H1 (cell line): Measurements from ENCODE around the gene PFN3. TPM values are rescaled to one million over a fixed set of nuclear protein-coding genes. Genes with fewer than 3 reads are reported as not detected.
A peak's percentile ranks its signal among the peaks of the same experiment; 100 is the strongest.

ENCODE experiments used
- CTCF ChIA-PET: fragments of 300-600 bp; sonication (Branson Sonifier 250); formaldehyde crosslinking; loops from one replicate; lab custom pipeline; 2021; ENCODE audit not compliant: partially characterized antibody; lab: Charles Lee
- POLR2A ChIA-PET: fragments of 300-600 bp; sonication (Branson Sonifier 250); formaldehyde crosslinking; loops from one replicate; lab custom pipeline; 2021; ENCODE audit warnings: inconsistent platforms; ENCODE audit not compliant: partially characterized antibody; lab: Charles Lee
- DNase-seq, 2 experiments: peaks; one replicate each; pipeline versions ENCODE4 v3.0.0 to v3.0.0-alpha.2; 2010 to 2022; ENCODE audit warnings: low spot score in 2 of 2, low read depth in 1 of 2, mixed read lengths in 1 of 2
- FAIRE-seq: peaks from 2 replicates; lab custom pipeline; 2011; peaks lifted over from hg19 to GRCh38; lab: Jason Lieb, UNC
- H2AFZ ChIP-seq: 2 replicates; pipeline ENCODE4 v1.8.1; 2012; ENCODE audit warnings: low read length, inconsistent platforms
- H2AK5ac ChIP-seq: 2 replicates; pipeline ENCODE4 v1.6.1; 2013; ENCODE audit warnings: low read depth, low read length
- H2BK120ac ChIP-seq: replicated peaks from 2 replicates; pipeline ENCODE3; 2013; ENCODE audit warnings: low read depth, low read length, inconsistent platforms
- H2BK12ac ChIP-seq: 2 replicates; pipeline ENCODE4 v1.6.1; 2013; ENCODE audit warnings: low read depth, low read length
- H2BK15ac ChIP-seq: 2 replicates; pipeline ENCODE4 v1.6.1; 2013; ENCODE audit warnings: low read length
- H2BK20ac ChIP-seq: 2 replicates; pipeline ENCODE4 v1.6.1; 2013; ENCODE audit warnings: low read length
- H2BK5ac ChIP-seq: 2 replicates; pipeline ENCODE4 v1.6.1; 2013; ENCODE audit warnings: low read depth, low read length
- H3K14ac ChIP-seq: 2 replicates; pipeline ENCODE4 v1.6.1; 2013; ENCODE audit warnings: inconsistent platforms; ENCODE audit not compliant: insufficient read length
- H3K18ac ChIP-seq: 2 replicates; pipeline ENCODE4 v1.6.1; 2013; ENCODE audit warnings: low read length; ENCODE audit errors: extremely low read depth
- H3K23ac ChIP-seq: 2 replicates; pipeline ENCODE4 v1.6.1; 2013; ENCODE audit warnings: inconsistent platforms; ENCODE audit not compliant: insufficient read length
- H3K23me2 ChIP-seq: 2 replicates; pipeline ENCODE4 v1.6.1; 2013; ENCODE audit warnings: low read depth, low read length
- H3K27ac ChIP-seq: 2 replicates; pipeline ENCODE4 v1.6.1; 2011; ENCODE audit warnings: low read depth, low read length, inconsistent platforms
- H3K27me3 ChIP-seq, 4 experiments: replicated peaks in 1 of 4; 1 replicate in 1 of 4; 2 replicates in 3 of 4; pipeline versions ENCODE4 v1.6.1 to v1.8.1; 2011 to 2013; ENCODE audit warnings: low read length in 3 of 4, mild to moderate bottlenecking in 3 of 4, inconsistent platforms in 2 of 4, mixed read lengths in 2 of 4, moderate library complexity in 1 of 4; ENCODE audit not compliant: control insufficient read depth in 3 of 4, insufficient read depth in 3 of 4; ENCODE audit errors: extremely low read depth in 1 of 4
- H3K36me3 ChIP-seq, 4 experiments: 2 replicates each; pipeline versions ENCODE4 v1.6.1 to v1.8.1; 2011 to 2013; ENCODE audit warnings: mild to moderate bottlenecking in 4 of 4, low read length in 3 of 4, moderate library complexity in 2 of 4, control low read depth in 1 of 4, inconsistent platforms in 1 of 4; ENCODE audit not compliant: insufficient read depth in 4 of 4, control insufficient read depth in 2 of 4
- H3K4ac ChIP-seq: replicated peaks from 2 replicates; pipeline ENCODE3; 2013; ENCODE audit warnings: low read length, low read depth, mixed read lengths, inconsistent platforms; ENCODE audit not compliant: insufficient read length
- H3K4me1 ChIP-seq, 4 experiments: replicated peaks in 1 of 4; 1 replicate in 1 of 4; 2 replicates in 3 of 4; pipeline versions ENCODE4 v1.6.1 to v1.8.1; 2011 to 2013; ENCODE audit warnings: low read length in 3 of 4, inconsistent platforms in 2 of 4, mixed read lengths in 1 of 4; ENCODE audit not compliant: insufficient read depth in 4 of 4, control insufficient read depth in 3 of 4
- H3K4me2 ChIP-seq, 2 experiments: 2 replicates each; pipeline versions ENCODE4 v1.6.1 to v1.8.1; 2011 to 2013; ENCODE audit warnings: low read depth in 2 of 2, low read length in 2 of 2, control low read depth in 1 of 2, inconsistent platforms in 1 of 2, mild to moderate bottlenecking in 1 of 2; ENCODE audit not compliant: insufficient read depth in 1 of 2
- H3K4me3 ChIP-seq, 4 experiments: fragments of 200-600, 300-600 bp in 1 of 4; sonication (generic), shearing (Covaris generic), sonication (Bioruptor Twin) in 1 of 4; 2 replicates each; pipeline versions ENCODE4 v1.5.1 to v1.8.1; 2011 to 2016; ENCODE audit warnings: low read length in 4 of 4, low read depth in 3 of 4, control low read depth in 2 of 4, inconsistent platforms in 2 of 4, mild to moderate bottlenecking in 2 of 4, mixed read lengths in 1 of 4, moderate library complexity in 1 of 4; ENCODE audit not compliant: insufficient read depth in 2 of 4; ENCODE audit errors: extremely low read depth in 1 of 4
- H3K56ac ChIP-seq: replicated peaks from 2 replicates; pipeline ENCODE3; 2013; ENCODE audit warnings: low read depth, mild to moderate bottlenecking, mixed read lengths, low read length, inconsistent platforms; ENCODE audit not compliant: insufficient read length
- H3K79me1 ChIP-seq: 2 replicates; pipeline ENCODE4 v1.6.1; 2013; ENCODE audit warnings: low read depth, low read length, control low read depth
- H3K79me2 ChIP-seq, 2 experiments: 2 replicates each; pipeline versions ENCODE4 v1.6.1 to v1.8.1; 2012 to 2013; ENCODE audit warnings: low read length in 2 of 2, mild to moderate bottlenecking in 2 of 2, inconsistent platforms in 1 of 2; ENCODE audit not compliant: insufficient read depth in 2 of 2, control insufficient read depth in 1 of 2
- H3K9ac ChIP-seq, 4 experiments: replicated peaks in 1 of 4; 1 replicate in 1 of 4; 2 replicates in 3 of 4; pipeline versions ENCODE4 v1.6.1 to v1.8.1; 2011 to 2013; ENCODE audit warnings: low read depth in 3 of 4, low read length in 3 of 4, control low read depth in 2 of 4, mild to moderate bottlenecking in 2 of 4, moderate library complexity in 2 of 4, inconsistent platforms in 1 of 4; ENCODE audit errors: extremely low read depth in 1 of 4
- H3K9me3 ChIP-seq, 2 experiments: 2 replicates each; pipeline versions ENCODE4 v1.6.1 to v1.8.1; 2012 to 2013; ENCODE audit warnings: mild to moderate bottlenecking in 2 of 2, moderate library complexity in 2 of 2, control low read depth in 1 of 2, inconsistent platforms in 1 of 2, low read depth in 1 of 2, low read length in 1 of 2, mixed read lengths in 1 of 2; ENCODE audit not compliant: insufficient read depth in 2 of 2
- H4K20me1 ChIP-seq, 2 experiments: replicated peaks in 1 of 2; 2 replicates each; pipeline versions ENCODE3 to v1.8.1; 2011 to 2013; ENCODE audit warnings: inconsistent platforms in 2 of 2, low read length in 2 of 2, mild to moderate bottlenecking in 1 of 2; ENCODE audit not compliant: insufficient read depth in 2 of 2, control insufficient read depth in 1 of 2
- H4K5ac ChIP-seq: 2 replicates; pipeline ENCODE4 v1.6.1; 2013; ENCODE audit warnings: low read length, low read depth, mixed read lengths, inconsistent platforms; ENCODE audit not compliant: insufficient read length
- H4K8ac ChIP-seq: 2 replicates; pipeline ENCODE4 v1.8.0; 2013; ENCODE audit warnings: mild to moderate bottlenecking, moderate library complexity, low read length, inconsistent platforms; ENCODE audit not compliant: insufficient read depth; ENCODE audit errors: extremely low read depth
- H4K91ac ChIP-seq: replicated peaks from 2 replicates; pipeline ENCODE3; 2013; ENCODE audit warnings: low read length, mixed read lengths, inconsistent platforms; ENCODE audit not compliant: insufficient read length
- MAFK ChIP-seq: IDR thresholded peaks from 2 replicates; pipeline ENCODE4 v1.6.1; 2012; ENCODE audit warnings: low read depth, mild to moderate bottlenecking, improper control_type of control experiment, low read length
- RBBP5 ChIP-seq: IDR thresholded peaks from 2 replicates; pipeline ENCODE4 v1.7.1; 2012; ENCODE audit warnings: low read depth, mild to moderate bottlenecking, inconsistent platforms, low read length, moderate library complexity, borderline replicate concordance
- WGBS, 2 experiments: shearing (Covaris generic) in 1 of 2; methylation state at CpG; one replicate each; pipeline versions ENCODE4 v1.1.6 to v1.1.7; 2013 to 2015; ENCODE audit warnings: low lambda C conversion rate in 2 of 2, mixed read lengths in 2 of 2, inconsistent platforms in 1 of 2, low coverage in 1 of 2, missing lambda C conversion rate in 1 of 2; ENCODE audit not compliant: insufficient replicate concordance in 2 of 2, insufficient coverage in 1 of 2, insufficient read length in 1 of 2; ENCODE audit errors: extremely low coverage in 1 of 2, missing lambda C conversion rate in 1 of 2; 5-methylcytosine and 5-hydroxymethylcytosine counted together
- polyA plus RNA-seq, 7 experiments: library from polyadenylated mRNA; depleted of rRNA in 3 of 7; stranded (reverse) in 5 of 7; unstranded in 2 of 7; fragments of >200 nt in 5 of 7; fragments of 200-250 nt in 2 of 7; gene quantifications; 1 replicate in 5 of 7; 2 replicates in 1 of 7; 4 replicates in 1 of 7; pipeline versions ENCODE4 v1.2.1 to v1.2.3, GENCODE V29; 2011 to 2013; ENCODE audit warnings: missing spikeins in 2 of 7, mixed read lengths in 2 of 7
- total RNA-seq: library from RNA; stranded (reverse); fragmentation: NEBNext Ultra II Directional; extraction: Animal tissue kit (Norgen Biotek cat#: 25700); gene quantifications from 2 replicates; pipeline ENCODE4 v1.2.1, GENCODE V29; 2021

Gene PFN3
- total and polyA plus RNA-seq, 2 of the 8 experiments (the other 6 are each of a cell fraction or from before 2014, with no cell fraction given) = not detected

DNA sequence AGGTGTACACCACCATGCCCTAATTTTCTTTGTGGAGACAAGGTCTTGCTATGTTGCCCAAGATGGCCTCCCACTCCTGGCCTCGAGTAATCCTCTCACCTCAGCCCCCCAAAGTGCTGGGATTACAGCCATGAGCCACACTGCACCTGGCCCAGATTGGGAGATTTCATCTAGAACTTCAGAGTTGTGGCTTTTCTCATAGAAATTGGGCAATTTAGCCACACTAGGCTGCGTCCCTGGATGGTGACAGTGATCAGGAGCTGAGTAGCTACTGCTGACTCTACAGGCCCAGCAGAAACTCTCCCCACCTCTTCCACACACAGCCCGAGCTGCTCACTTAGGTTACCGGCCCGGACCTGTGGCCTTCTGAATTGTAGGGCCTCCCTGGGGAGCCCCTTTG is 7.7 kb downstream of the PFN3 start:
- 85% methylated on average over 5 of the region's 5 CpGs; no CpG with 5 or more reads in 1 of the 2 experiments for WGBS, 2 experiments
- H3K79me2 ChIP-seq = no peaks in the 10 kb centered on the region
- H3K4ac ChIP-seq = no peak overlapping the region
- H3K4me3 ChIP-seq = no peak overlapping the region
- H3K23ac ChIP-seq = no peak overlapping the region
- H3K14ac ChIP-seq = no peak overlapping the region
- no peak overlapping the region for H3K56ac ChIP-seq
- H2BK12ac ChIP-seq = 0 out of 2 replicates have a peak overlapping the region, but pooled peaks have one; percentile 31
- H3K36me3 ChIP-seq = no peaks in the 10 kb centered on the region
- no peak overlapping the region for H2AFZ ChIP-seq
- H3K79me1 ChIP-seq = no peaks in the 10 kb centered on the region
- H3K9ac ChIP-seq = no peak overlapping the region
- no peaks in the 10 kb centered on the region for H3K23me2 ChIP-seq
- H4K8ac ChIP-seq = no peak overlapping the region
- H4K5ac ChIP-seq = no peak overlapping the region
- no peak overlapping the region for H4K91ac ChIP-seq
- no peaks in the 10 kb centered on the region for H4K20me1 ChIP-seq
- CTCF ChIA-PET = interaction anchor here (0.8 to 18.7 kb wide), 8 partner anchors 10 to 54 kb away, joined by 3 to 430 read pairs (median 22); partner anchors contain the start of genes PFN3, PRR7 and SLC34A1
- H3K4me1 ChIP-seq = peaks cover 0 to 3% (median 0%) of the 10 kb centered on the region in 4 experiments; a peak in 4 of 7 replicates
- POLR2A ChIA-PET = interaction anchor here (1.0 to 4.2 kb wide), 6 partner anchors 10 to 105 kb away, joined by 4 to 16 read pairs (median 4); partner anchors contain the start of genes PDLIM7 and PRR7
- peaks cover 0 to 17% (median 10%) of the 10 kb centered on the region in 4 experiments; a peak in 6 of 7 replicates for H3K27me3 ChIP-seq
- H3K18ac ChIP-seq = no peak overlapping the region
- no peak overlapping the region for H2BK15ac ChIP-seq
- no peak overlapping the region for H2BK5ac ChIP-seq
- no peak for DNase-seq
- H2AK5ac ChIP-seq = no peak overlapping the region
- H3K9me3 ChIP-seq = no peaks in the 10 kb centered on the region
- no peak overlapping the region for H2BK20ac ChIP-seq
- H3K4me2 ChIP-seq = no peak overlapping the region
- H2BK120ac ChIP-seq = no peak overlapping the region
- H3K27ac ChIP-seq = no peak overlapping the region
- no peak for FAIRE-seq
- no peak for TF ChIP-seq MAFK
- no peak for TF ChIP-seq RBBP5
